Esophagus muscularis mucosa (tissue), 4 donors: Measurements from ENCODE around the gene ITIH1.

ENCODE experiments used
- EP300 ChIP-seq: sonication (generic); formaldehyde crosslinking; IDR thresholded peaks from one replicate; pipeline ENCODE4 v1.6.1; 2017; ENCODE audit warnings: antibody characterized with exemption
- POLR2A ChIP-seq: fragments of 450-650 bp; IDR thresholded peaks from one replicate; pipeline ENCODE4 v1.6.1; 2017; ENCODE audit warnings: antibody characterized with exemption, moderate library complexity, mild to moderate bottlenecking, low read depth
- POLR2AphosphoS5 ChIP-seq, 2 donors: sonication (generic); formaldehyde crosslinking; IDR thresholded peaks; one replicate each; pipeline ENCODE4 v1.6.1; 2017; ENCODE audit warnings: antibody characterized with exemption in 2 of 2
- TF ChIP-seq, protein P1 (sequence below), 3 experiments: fragments of 200-600 bp in 2 of 3; fragments of 450-650 bp in 1 of 3; sonication (generic) in 2 of 3; IDR thresholded peaks; one replicate each; pipeline ENCODE4 v1.5.1; 2017 to 2019; ENCODE audit warnings: antibody characterized with exemption in 3 of 3, mild to moderate bottlenecking in 2 of 3, moderate library complexity in 1 of 3

DNA sequence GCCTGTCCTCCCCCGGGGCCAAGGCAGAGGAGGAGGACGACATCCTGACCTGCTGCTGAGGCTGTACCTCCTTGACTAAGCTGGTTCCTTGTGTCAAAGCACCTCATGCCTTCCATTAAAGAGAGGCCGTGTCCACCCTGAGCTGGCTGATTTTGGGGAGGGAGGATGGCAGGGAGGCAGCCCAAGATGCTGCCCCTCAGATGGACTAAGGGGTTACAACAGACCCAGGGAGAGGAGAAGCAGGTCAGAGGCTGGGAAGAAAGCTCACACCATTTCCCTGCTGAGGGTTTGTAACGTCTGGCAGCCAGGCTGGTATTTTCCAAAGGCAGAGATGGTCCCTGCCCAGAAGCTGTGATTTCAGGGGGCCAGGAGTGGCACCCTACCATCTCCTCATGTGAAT, 14.5 kb downstream of the ITIH1 start:
- TF ChIP-seq, protein P1, sequence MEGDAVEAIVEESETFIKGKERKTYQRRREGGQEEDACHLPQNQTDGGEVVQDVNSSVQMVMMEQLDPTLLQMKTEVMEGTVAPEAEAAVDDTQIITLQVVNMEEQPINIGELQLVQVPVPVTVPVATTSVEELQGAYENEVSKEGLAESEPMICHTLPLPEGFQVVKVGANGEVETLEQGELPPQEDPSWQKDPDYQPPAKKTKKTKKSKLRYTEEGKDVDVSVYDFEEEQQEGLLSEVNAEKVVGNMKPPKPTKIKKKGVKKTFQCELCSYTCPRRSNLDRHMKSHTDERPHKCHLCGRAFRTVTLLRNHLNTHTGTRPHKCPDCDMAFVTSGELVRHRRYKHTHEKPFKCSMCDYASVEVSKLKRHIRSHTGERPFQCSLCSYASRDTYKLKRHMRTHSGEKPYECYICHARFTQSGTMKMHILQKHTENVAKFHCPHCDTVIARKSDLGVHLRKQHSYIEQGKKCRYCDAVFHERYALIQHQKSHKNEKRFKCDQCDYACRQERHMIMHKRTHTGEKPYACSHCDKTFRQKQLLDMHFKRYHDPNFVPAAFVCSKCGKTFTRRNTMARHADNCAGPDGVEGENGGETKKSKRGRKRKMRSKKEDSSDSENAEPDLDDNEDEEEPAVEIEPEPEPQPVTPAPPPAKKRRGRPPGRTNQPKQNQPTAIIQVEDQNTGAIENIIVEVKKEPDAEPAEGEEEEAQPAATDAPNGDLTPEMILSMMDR (IDR thresholded peaks at IDR 0.05): no peak
- TF ChIP-seq POLR2A (no peak), EP300 (no peak), POLR2AphosphoS5 (IDR thresholded peaks at IDR 0.05) (no peak)
